HG02852 (cell line): ENCODE measurements around the gene C22orf39.

ENCODE experiments used
- ATAC-seq: cut with Tn5 transposase; IDR thresholded peaks from one replicate; pipeline ENCODE4 v1.9.1; 2021; ENCODE audit warnings: mild to moderate bottlenecking, moderate library complexity; ENCODE audit not compliant: unreplicated experiment

Gene C22orf39

DNA sequence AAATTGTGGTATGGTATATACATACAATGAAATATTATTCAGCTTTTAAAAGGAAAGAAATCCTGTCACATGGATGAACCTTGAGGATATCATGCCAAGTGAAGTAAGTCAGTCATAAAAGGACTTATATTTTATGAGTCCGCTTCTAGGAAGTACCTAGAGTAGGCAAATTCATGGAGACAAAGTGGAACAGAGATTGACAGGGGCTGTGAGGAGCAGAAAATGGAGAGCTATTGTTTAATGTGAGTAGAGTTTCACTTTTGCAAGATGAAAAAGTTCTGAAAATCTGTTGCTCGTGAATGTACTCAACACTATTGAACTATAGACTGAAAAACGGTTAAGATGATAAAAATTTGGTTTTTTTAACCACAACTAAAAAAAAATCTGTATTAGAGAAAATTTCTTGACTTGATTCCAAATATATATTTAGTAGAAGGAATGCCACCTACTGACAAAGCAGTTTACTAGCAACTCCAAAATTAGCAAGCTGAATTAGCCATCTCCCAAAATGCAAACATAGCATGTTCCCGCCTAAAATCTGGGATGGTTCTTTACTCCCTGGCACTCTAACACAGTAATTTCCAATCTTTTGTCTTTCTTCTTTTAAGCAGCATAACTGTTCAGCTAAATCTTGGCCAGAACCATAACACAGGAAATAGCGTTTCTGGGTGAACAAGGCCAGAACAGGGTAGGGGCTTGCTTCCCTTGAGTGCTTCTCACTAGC is 30.0 kb upstream of the C22orf39 start:
- ATAC-seq = no peak

DNA sequence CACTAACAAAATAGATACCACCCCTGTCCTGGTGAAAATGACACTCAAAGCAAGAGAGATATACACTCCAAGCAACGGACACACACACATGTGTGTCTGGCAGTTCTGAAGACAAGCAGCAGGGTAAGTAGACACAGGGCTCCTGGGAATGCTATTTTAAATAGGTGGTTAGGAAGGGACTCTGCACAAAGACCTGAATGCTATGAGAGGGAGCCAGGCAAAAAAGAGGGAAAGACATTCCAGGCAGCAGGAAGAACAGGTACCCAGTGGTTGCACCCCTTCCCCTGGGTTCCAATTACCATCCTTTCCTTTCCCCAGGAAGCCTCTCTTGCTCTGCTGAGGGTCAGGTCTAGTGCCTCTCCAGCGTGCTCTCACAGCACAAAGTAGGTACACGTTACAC is 28.5 kb upstream of the C22orf39 start:
- ATAC-seq = no peak

DNA sequence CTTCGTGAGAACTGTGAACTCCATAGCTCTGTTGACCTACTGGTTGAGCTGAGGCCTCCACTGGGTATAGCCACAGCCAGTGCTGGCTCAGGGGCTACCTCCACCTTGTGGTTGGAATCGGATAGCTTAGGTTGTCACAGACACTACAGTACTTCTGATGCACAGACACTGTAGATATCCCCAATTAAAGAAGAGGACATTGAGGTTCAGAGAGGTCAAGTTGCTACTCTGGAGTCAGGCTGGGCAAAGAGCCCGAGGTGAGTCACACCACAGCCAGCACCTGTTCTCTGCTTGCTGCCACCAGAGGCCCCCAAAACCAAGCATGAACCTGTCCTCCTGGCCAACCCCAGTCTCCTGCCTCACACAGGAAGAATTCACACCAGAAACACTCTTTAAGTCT is 26.1 kb upstream of the C22orf39 start:
- no peak for ATAC-seq

DNA sequence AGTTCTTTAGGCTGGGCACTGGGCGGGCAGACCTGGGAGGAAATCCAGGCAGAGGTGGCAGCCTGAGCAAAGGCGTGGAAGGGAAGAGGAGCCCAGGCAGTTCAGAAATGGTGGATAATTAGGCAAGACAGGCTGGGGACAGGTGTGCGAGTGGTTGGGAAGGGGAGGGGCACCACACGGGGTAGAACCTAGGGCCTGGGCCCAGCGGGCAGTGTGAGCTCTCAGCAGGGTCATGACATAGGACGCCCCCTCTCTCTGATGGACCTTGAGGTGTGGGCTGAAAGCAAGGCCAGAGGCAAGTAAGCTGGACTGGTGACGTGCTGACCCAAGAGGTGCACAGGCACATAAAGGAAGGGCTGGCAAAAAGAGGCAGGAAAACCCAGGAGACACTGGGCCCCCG is 24.7 kb upstream of the C22orf39 start:
- no peak for ATAC-seq

DNA sequence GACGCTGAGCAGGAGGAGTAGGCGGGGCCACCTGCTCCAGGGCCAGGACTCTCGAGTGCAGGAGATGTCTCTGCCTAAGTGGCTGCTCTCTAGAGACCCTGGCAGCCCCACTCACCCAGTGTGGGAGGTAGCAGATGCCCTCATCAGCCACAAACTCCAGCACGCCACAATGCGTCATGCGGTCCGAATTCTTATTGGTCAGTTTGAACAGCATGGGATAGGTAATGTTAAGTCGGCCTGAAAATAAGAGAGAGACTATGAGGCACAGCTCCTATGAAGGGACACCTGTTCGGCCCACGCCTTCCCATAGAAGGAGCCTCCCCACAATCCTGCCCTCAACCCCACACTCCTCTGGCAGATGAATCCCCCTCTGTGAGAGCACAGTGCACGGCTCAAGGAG is 24.1 kb upstream of the C22orf39 start:
- no peak for ATAC-seq

DNA sequence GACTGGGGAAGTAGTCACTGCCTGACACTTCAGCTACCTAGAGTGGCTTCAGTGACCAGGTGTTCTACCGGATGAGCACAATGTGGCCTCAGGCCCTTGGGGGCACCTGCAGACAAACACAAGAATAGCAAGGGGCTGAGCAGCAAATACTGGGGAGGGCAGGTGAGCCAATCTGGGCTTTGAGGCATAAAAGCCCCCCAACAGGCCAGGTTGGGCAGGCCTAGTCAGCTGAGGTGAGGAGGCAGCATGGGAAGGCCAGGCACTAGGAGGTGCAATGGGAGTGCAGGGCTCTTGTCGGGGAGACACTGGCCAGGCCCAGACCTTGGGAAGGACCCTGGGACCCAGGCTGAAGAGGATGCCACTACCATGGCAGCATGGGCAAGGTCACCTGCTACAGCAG is 22.5 kb upstream of the C22orf39 start:
- ATAC-seq = no peak

DNA sequence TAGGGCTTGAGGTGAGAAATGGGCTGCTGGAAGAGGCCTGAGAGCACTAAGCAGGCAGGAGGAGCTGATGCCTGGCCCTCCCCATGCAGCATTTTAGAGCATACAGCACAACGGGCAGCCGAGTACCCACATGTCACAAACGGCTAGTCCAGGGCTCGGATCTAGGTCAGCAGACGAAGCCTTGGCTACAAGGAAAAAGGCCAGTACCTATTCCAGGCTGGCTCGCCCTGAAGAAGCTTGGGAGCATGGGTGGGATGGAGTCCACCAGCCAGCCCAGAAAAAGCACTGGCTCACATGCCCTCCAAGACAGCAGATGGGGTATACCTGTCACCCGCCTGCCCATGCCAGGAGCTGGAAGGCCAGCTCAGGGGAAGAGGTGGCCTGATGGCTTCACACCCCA is 21.9 kb upstream of the C22orf39 start:
- no peak for ATAC-seq

DNA sequence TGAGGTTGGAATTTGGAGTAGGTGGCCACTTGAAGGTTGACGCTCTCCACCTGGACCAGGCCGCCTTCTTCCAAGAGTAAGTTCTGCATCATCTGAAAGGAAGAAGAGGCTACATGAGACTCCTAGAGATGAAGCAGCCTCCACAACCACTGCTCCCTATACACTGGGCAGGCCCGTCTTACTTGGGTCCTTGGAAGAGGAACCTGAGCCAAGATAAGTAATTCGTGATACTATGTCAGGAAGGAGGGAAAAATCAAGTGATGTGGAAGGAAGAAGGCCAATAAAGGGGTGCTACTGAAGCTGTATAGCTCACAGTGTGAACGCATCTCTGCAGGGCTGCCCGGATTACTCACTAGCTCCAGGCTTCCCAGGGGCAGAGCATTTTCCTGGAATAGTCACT is 20.4 kb upstream of the C22orf39 start:
- no peak for ATAC-seq

DNA sequence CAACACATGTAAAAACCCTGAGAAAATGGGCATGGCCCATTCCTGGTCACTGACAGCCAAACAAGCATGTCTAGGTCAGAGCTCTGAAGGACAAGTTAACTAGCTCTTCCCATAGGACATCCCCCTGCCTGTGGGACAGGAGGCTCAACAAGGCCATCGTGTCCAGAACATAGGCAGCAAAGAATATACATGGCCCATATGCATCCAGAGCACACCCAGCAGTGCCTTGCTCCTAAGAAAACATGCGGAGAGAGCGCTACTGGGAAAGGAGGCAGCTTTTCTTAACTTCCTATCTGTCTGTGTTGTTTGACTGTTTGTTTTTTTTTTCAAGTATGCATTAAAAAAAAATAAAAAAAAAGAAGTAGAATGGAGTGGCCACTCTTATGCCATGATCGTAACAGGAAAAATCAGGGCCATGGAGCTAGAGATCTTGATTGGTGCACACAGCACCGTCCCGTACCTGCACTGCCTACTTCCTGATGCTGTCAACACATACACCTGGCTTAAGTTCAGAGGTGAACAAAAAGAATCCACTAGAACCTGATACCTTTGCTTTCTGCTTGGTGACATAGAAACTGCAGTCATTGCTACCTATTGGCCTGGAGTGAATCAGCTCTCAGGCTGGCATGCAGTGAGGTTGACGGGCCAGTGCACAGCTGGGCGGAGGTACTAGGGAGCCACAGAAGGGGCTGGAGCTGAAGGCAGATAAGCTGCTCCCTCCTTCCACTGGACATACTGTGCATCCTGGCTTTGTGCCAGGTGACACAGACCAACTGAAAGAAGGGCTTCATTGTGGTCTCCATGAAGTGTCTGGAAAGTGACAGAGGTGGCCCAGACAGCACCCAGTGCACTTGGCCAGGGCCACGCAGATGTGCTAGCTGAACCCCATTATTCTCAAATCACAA is 19.6 kb upstream of the C22orf39 start:
- no peak for ATAC-seq

DNA sequence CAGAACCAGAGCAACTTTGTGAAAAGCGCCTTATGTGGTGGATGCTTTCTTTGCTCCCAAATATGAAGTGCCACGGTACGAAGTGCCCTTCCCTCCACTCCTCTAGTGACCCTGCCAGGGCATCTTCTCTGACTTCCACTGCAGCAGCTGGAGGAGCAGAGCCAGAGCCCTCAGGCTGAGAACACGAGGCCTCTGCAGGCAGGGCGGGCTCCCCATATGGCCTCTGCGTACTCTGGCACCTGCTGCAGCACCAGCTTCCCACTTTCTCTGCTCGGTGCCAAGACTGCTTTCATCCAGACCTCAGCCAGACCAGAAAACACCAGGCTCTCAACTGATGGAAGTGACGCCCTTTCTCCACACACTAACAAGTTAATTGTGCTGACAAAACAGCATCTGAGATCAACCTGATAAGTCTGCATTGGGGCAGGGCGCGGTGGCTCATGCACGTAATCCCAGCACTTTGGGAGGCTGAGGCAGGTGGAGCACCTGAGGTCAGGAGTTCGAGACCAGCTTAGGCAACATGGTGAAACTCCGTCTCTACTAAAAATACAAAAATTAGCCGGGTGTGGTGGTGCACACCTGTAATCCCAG is 18.7 kb upstream of the C22orf39 start:
- ATAC-seq = no peak

DNA sequence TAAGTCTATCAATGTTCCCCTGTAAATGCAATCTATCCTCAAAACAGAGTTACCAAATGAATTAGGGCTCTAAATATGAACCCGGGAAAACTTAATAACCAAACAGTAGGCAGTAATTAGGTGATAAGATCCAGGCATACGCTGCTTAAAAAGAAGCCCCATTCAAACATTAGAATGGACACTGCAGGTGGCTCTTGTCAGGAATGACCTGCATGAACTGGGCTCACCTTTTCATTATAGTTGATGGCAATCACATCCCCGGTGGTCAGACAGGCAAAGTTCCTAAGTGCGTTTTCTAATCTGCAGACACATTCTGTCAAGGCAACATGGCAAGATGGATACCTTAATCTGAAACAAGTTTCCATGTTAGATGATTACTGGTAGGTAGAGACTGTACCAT is 17.5 kb upstream of the C22orf39 start:
- ATAC-seq = no peak

DNA sequence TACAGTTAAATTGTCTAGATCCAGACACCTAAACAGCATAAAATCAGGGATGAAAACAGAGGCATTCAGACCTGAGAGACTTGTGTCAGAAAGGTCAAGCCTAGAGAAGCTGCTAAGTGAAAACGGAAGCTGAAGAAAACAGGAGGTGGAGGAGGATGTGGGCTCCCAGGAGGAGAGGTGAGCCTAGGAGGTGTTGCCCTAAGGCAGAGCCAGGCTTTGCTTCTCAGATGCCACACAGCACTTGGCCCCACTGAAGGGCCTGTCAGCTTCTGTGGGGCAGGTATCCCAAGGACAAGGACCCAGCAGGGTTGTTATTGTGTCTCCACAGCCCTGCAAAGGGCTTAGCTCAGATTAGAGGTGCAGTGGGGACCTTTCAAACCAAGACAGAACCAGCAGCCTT is 17.0 kb upstream of the C22orf39 start:
- no peak for ATAC-seq

DNA sequence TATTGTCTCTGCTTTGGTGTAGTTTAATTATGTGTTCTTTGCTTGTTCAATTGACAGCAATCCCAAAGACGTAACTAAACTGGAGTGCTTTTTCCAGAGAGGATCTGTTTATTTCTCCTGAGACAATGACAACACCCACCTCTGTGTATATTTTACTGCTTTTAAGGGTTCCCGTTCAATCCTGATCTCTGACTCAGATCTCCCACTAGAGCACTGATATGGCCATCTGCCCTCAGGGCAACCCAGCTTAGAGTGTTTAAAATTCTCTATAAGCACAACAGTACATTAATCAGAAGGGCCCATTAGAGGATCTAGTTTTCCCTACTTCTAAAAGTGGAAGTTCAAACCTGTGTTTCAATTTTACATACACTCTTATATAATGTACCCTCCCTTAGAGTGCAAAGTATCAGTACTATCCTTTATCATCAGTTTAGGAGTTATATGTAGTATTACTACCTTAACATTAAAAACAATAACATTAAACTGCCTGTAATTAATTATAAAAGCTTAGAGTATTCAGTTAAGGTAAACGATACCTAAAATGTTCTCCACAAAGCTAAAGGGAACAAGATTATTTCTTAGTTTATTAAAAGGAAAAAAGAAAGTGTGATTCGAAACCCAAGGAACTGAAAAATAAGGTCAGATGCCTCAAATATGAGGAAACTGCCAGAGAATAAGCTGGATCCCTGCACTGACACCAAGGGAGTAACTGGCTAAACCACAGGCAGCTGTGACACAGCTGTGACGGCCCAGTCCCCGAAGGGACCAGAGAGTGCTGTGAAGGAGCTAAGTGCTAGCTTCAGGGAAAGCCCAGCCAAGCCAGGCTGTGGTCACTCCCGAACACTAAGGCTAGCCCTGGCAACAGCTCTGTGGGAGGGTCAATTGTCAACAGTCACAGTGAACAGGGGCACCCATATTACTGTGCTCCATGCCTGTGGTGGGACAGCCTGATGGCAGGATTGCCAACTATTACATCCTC is 16.3 kb upstream of the C22orf39 start:
- no peak for ATAC-seq

DNA sequence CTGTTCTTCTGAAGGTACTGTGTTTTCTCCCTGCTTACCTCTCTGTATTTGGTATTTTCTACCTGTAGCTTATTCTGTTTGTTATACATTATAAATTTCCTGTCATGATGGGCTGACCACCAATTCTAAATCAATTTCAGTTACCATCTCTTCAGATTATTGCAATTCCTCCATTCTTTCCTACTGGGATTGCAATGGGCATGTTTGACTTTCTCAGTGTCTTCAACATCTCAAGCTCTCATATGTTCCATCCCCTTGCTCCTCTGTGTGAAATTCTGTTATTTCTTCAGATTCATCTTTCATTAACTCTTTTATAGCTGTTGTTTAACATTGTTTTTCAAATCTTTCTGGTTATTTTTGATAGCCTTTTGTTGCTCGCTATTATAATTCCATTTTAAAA is 15.5 kb upstream of the C22orf39 start:
- ATAC-seq = no peak

DNA sequence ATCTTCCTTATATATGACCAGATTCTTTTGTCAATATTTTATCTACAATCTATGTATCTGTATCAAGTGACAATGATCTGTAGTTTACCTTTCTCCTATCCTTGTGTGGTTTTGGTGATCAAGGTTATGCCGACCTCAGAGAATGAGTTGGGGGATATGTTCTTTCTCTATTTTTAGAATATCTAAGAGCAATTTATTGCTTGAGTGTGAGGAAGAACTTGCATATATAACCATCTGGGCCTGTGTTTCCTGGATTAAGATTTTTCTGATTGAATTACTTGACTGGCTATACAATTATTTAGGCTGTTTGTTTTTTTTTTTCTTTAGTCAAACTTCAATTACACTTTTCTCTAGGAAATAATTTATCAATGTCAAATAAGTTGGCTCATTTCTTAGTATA is 14.0 kb upstream of the C22orf39 start:
- no peak for ATAC-seq

DNA sequence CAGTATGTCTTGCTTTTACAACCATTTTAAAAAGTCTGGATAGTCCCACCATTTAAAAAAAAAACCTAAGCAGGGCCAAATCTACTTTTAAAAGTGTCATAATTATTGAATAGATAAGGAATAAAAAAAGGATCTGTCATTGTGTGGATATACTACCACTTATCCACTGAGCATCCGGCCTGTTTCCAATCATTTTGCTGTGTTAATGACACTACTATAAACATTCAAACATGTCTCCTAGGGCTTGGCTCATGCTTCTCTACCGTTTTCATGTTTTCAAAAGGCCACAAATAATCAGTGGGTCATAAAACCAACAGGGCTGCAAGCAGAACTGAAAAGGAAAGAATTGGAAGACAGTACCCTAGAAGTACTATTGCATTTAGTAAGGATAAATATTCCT is 12.5 kb upstream of the C22orf39 start:
- no peak for ATAC-seq

DNA sequence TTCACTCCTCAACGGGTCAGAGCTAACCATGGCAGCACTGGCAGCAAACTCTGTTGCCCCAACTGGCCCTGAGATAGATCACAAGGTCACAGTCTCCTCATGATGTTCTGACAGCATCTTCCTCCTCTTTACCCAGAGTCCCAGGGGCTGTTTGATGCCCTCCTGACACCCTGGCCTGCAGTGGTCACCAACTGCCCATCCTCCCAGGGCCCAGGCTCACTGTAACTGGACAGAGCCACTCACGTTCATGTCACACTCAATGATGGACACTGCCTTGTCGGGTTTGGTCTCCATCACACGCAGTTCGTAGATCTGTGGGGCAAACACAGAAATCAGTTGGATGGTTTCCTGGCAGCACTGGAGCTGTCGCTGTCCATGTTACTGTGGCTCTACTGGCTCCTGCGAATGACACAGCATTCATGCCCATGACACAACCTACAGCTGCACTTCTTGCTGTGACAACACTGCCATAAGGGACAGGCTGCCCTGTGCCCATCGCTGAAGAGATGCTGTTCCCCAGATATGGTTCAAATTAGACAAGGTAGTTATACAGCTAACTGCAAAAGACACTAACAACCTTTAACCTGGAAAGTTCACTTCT is 10.4 kb upstream of the C22orf39 start:
- no peak for ATAC-seq

DNA sequence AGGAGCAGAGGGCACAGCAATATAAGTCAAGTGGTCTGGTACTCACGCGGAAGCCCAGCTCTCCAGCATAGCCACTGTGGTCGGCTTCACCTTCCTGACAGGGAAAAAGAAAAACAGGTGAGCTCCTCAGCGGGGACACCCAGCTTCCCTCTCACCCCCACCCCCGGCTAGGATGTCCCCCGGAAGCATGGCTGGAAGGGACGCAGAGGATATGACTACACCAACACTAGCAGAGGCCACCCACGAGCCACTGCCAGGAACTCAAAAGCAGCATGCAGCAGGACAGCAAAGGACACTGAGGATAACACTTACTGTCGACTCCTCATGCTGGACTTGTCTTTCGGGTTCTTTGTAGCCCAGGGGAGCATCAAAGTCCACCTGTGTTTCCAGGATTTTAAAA is 9.0 kb upstream of the C22orf39 start:
- ATAC-seq = no peak

DNA sequence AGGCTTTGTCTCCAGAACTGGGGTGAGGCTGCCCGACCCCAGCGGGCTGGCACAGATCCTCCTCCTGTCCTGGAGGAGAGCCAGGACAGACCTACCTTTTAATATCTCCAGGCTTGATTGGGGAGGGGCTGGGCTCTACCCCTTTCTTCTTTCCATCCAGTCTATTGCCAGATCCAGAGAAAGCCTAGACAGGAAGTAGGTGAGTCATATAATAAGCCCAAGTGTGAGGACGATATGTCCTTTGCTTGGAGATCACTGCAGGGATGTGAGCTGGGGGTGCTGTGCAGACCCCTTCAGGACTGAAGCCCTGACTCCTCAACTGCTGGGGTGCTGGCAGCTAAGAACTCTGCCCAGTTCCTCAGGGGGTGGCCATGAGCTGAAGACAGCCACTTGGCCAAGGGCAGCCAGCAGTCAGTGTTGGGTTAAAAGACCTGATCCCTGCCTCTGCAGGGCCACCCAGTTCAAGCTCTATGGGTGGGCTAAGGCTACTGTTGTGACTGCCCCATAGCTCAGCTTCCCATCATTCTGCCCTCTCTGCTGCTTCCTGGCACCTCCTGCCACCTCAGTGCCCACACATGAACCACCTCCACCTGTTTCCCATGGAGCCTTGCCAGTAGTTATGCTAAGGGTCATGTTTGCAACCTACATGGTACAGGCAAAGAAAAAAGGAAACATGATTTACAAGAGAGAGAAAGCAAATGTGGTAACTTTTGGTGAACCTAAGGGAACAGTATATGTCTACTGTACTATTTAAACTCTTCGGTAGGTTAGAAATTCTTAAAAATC is 8.3 kb upstream of the C22orf39 start:
- ATAC-seq = no peak

DNA sequence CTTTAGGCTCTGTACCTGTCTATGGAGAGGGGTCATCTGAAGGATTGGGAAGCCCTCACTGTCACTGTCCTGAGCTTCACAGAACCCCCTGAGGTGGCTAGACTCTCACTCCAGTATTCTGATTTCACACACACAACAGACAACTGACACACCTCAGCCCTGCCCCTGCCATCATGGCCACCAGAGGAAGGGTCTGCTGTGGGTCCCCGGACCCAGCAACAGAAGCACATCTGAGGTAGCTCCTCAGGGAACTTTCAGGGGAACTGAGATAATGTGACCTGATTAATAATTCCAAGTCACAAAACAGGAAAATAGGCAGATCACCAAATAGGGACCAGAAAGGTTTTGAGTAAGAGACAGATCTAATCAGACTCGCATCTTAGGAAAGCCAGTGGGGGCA is 7.5 kb upstream of the C22orf39 start:
- ATAC-seq = no peak
